Endometrial microvascular endothelial cells (primary cell): ENCODE data around the gene PRKAB1. TPM values are rescaled to one million over a fixed set of nuclear protein-coding genes. Genes with fewer than 3 reads are reported as not detected.

ENCODE experiments used
- total RNA-seq: library from RNA; depleted of rRNA; stranded (reverse); fragments of >200 nt; gene quantifications from one replicate; pipeline ENCODE4 v1.2.3, GENCODE V29; 2015; ENCODE audit errors: inconsistent ontology term

The PRKAB1 gene
- total RNA-seq, 1 donor from 2014 or later, result 16.6 TPM

Other genes starting within 250 kb of the PRKAB1 start
- gene TMEM233, start 74.4 kb upstream of the PRKAB1 start, total RNA-seq, result 0.09 TPM
- gene CIT, start 209.2 kb downstream of the PRKAB1 start, total RNA-seq, result 33.0 TPM